Endothelial cell of umbilical vein (primary cell): ENCODE results near the gene MROH9. TPM values are rescaled to one million over a fixed set of nuclear protein-coding genes. Genes with fewer than 3 reads are reported as not detected.
"Not testable (repeated sequence)": the region's sequence is repeated elsewhere in the genome, so short reads cannot be mapped to it uniquely, and the experiment has no call there.

ENCODE experiments used
- BruUV-seq: library from RNA; stranded (reverse); fragments of 400-500 nt; replicated peaks from 2 replicates; lab custom pipeline; 2021; lab: Mats Ljungman, UMichigan
- CTCF ChIA-PET: fragments of 300-600, 350-600 bp; sonication (Branson Sonifier 250); formaldehyde crosslinking; loops from one replicate; lab custom pipeline; 2021; ENCODE audit warnings: antibody characterized with exemption, inconsistent platforms; lab: Charles Lee
- POLR2A ChIA-PET: fragments of 300-600, 350-600 bp; sonication (Branson Sonifier 250); formaldehyde crosslinking; loops from one replicate; lab custom pipeline; 2021; ENCODE audit warnings: antibody characterized with exemption, inconsistent platforms; lab: Charles Lee
- DNase-seq: peaks from one replicate; pipeline ENCODE4 v3.0.0-alpha.2; 2011; ENCODE audit warnings: low read depth, low spot score
- FAIRE-seq: peaks from 2 replicates; lab custom pipeline; 2011; peaks lifted over from hg19 to GRCh38; lab: Jason Lieb, UNC
- H2AFZ ChIP-seq: 2 replicates; pipeline ENCODE4 v1.6.0; 2012; ENCODE audit warnings: low read depth, low read length, control low read depth, inconsistent platforms
- H3K27ac ChIP-seq: 2 replicates; pipeline ENCODE4 v1.5.1; 2011; ENCODE audit warnings: low read depth, mild to moderate bottlenecking, control low read depth, low read length, moderate library complexity; ENCODE audit not compliant: insufficient read depth
- H3K27me3 ChIP-seq, 2 experiments: 2 replicates each; pipeline versions ENCODE4 v1.6.0 to v1.6.1; 2011; ENCODE audit warnings: low read length in 2 of 2, mixed read lengths in 1 of 2; ENCODE audit not compliant: control insufficient read depth in 2 of 2, insufficient read depth in 2 of 2
- H3K36me3 ChIP-seq, 2 experiments: 2 replicates in 1 of 2; 3 replicates in 1 of 2; pipeline ENCODE4 v1.5.1; 2011; ENCODE audit warnings: low read length in 2 of 2, mild to moderate bottlenecking in 1 of 2, moderate library complexity in 1 of 2; ENCODE audit not compliant: control insufficient read depth in 2 of 2, insufficient read depth in 2 of 2; ENCODE audit errors: extremely low read depth in 1 of 2
- H3K4me1 ChIP-seq: 3 replicates; pipeline ENCODE4 v1.5.1; 2011; ENCODE audit warnings: mild to moderate bottlenecking, low read length; ENCODE audit not compliant: control insufficient read depth, insufficient read depth; ENCODE audit errors: extremely low read depth
- H3K4me2 ChIP-seq: 2 replicates; pipeline ENCODE4 v1.6.1; 2011; ENCODE audit warnings: low read length, control low read depth, mixed read lengths; ENCODE audit not compliant: insufficient read depth
- H3K4me3 ChIP-seq, 3 experiments: fragments of 200-600 bp in 1 of 3; sonication (generic), shearing (Covaris generic) in 1 of 3; replicated peaks in 1 of 3; 2 replicates each; pipeline ENCODE4 v1.5.1; 2011 to 2016; ENCODE audit warnings: control low read depth in 3 of 3, low read length in 3 of 3, mild to moderate bottlenecking in 2 of 3, inconsistent platforms in 1 of 3, low read depth in 1 of 3, moderate library complexity in 1 of 3; ENCODE audit not compliant: insufficient read depth in 1 of 3
- H3K79me2 ChIP-seq: 2 replicates; pipeline ENCODE4 v1.6.0; 2012; ENCODE audit warnings: low read length, inconsistent platforms; ENCODE audit not compliant: control insufficient read depth, insufficient read depth
- H3K9ac ChIP-seq: replicated peaks from 2 replicates; pipeline ENCODE3; 2011; ENCODE audit warnings: low read length, control low read depth; ENCODE audit not compliant: insufficient read depth; ENCODE audit errors: extremely low read depth
- H3K9me1 ChIP-seq: replicated peaks from 3 replicates; pipeline ENCODE4 v1.6.0; 2011; ENCODE audit warnings: mild to moderate bottlenecking, low read length; ENCODE audit not compliant: control insufficient read depth, insufficient read depth; ENCODE audit errors: extremely low read depth
- H3K9me3 ChIP-seq: replicated peaks from 2 replicates; pipeline ENCODE4 v1.5.1; 2012; ENCODE audit warnings: low read length, inconsistent platforms; ENCODE audit not compliant: control insufficient read depth, insufficient read depth
- H4K20me1 ChIP-seq: replicated peaks from 2 replicates; pipeline ENCODE3; 2011; ENCODE audit warnings: mild to moderate bottlenecking, low read length; ENCODE audit not compliant: control insufficient read depth, insufficient read depth; ENCODE audit errors: extremely low read depth
- EZH2 ChIP-seq: IDR thresholded peaks from 2 replicates; pipeline ENCODE4 v1.6.1; 2012; ENCODE audit warnings: borderline replicate concordance, low read depth, mild to moderate bottlenecking, moderate library complexity, low read length, inconsistent platforms; ENCODE audit not compliant: severe bottlenecking
- FOS ChIP-seq: IDR thresholded peaks from 2 replicates; pipeline ENCODE4 v1.6.1; 2011; ENCODE audit warnings: mild to moderate bottlenecking, low read length, moderate library complexity, borderline replicate concordance; ENCODE audit not compliant: insufficient read depth
- GATA2 ChIP-seq: IDR thresholded peaks from 2 replicates; pipeline ENCODE4 v1.7.0; 2011; ENCODE audit warnings: low read depth, mild to moderate bottlenecking, moderate library complexity, mixed read lengths, low read length; ENCODE audit not compliant: insufficient read length, insufficient read depth
- JUN ChIP-seq: IDR thresholded peaks from 2 replicates; pipeline ENCODE4 v1.6.1; 2011; ENCODE audit warnings: borderline replicate concordance, low read depth; ENCODE audit not compliant: insufficient read length, insufficient read depth
- MYC ChIP-seq: IDR thresholded peaks from one replicate; pipeline ENCODE4 v1.6.1; 2011; ENCODE audit warnings: mild to moderate bottlenecking, low read depth, low read length
- POLR2A ChIP-seq: IDR thresholded peaks from 2 replicates; pipeline ENCODE4 v1.6.1; 2012; ENCODE audit warnings: low read depth, mild to moderate bottlenecking, control low read depth, low read length
- POLR2AphosphoS5 ChIP-seq: IDR thresholded peaks from 2 replicates; pipeline ENCODE4 v1.6.1; 2012; ENCODE audit warnings: low read depth, mild to moderate bottlenecking, control low read depth, low read length, moderate library complexity; ENCODE audit not compliant: insufficient read depth
- dilution Hi-C: fragments of 300-500 bp; cut with MboI; formaldehyde crosslinking; loops from one replicate; pipeline ENCODE4 v1.15.0; 2019; ENCODE audit warnings: low sequenced_read_pairs; ENCODE audit not compliant: extremely low pct_ligation_motif_present
- intact Hi-C: fragments of 100-400 bp; cut with micrococcal nuclease; formaldehyde crosslinking; loops from one replicate; pipeline ENCODE4 v1.10.0; 2022
- polyA plus RNA-seq, 4 experiments: library from polyadenylated mRNA; depleted of rRNA in 3 of 4; stranded (reverse) in 3 of 4; unstranded in 1 of 4; fragments of >200 nt; gene quantifications; 2 replicates each; pipeline versions ENCODE4 v1.2.1 to v1.2.3, GENCODE V29; 2011 to 2012; ENCODE audit warnings: missing spikeins in 1 of 4
- total RNA-seq: library from RNA; stranded (reverse); gene quantifications from 2 replicates; pipeline ENCODE4 v1.2.3, GENCODE V29; 2021
- TF ChIP-seq, protein P1 (sequence below), 2 donors: IDR thresholded peaks; 1 replicate in 1 of 2; 2 replicates in 1 of 2; pipeline ENCODE4 v1.5.1; 2011; ENCODE audit warnings: low read length in 2 of 2, mild to moderate bottlenecking in 2 of 2, moderate library complexity in 2 of 2, control low read depth in 1 of 2, inconsistent platforms in 1 of 2, low read depth in 1 of 2; ENCODE audit not compliant: insufficient read depth in 1 of 2; ENCODE audit errors: extremely low read depth in 1 of 2
- TF ChIP-seq, protein P2 (sequence below): IDR thresholded peaks from 2 replicates; pipeline ENCODE4 v1.6.1; 2011; ENCODE audit not compliant: insufficient read depth, insufficient read length

MROH9 gene
- total and polyA plus RNA-seq, 2 donors (not counting 3 experiments of a cell fraction or from before 2014, with no cell fraction given): not detected

DNA sequence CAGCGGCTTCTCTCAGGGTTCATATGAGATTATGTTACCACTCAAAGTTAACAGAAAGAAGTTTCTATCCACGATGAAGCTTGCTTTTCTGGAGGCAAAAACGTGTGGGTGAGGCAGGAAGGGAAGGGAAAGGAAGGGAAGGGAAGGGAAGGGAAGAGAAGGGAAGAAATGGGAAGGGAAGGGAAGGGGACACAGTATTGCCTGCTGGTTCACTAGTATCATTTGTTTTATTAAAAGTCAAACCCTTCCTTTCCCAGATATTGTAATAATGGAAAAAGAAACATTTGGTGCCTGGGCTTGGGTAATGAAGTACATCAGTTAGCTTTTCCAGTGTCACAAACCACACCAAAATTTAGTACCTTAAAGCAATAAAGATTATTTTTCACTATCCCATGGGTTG lies 18.0 kb upstream of the MROH9 start:
- POLR2A ChIA-PET: no interaction called here
- dilution Hi-C loops: no loop called here
- Histone ChIP-seq H3K27me3 (no peaks in the 10 kb centered on the region), H3K27ac (no peak overlapping the region), H3K9me1 (no peaks in the 10 kb centered on the region), H3K9me3 (no peaks in the 10 kb centered on the region), H3K9ac (no peak overlapping the region), H3K79me2 (no peaks in the 10 kb centered on the region), H3K4me2 (no peak overlapping the region), H4K20me1 (no peaks in the 10 kb centered on the region), H2AFZ (no peak overlapping the region), H3K36me3 (no peaks in the 10 kb centered on the region), H3K4me1 (no peaks in the 10 kb centered on the region), H3K4me3 (no peak overlapping the region)
- intact Hi-C loops: no loop called here
- CTCF ChIA-PET: interaction anchor here (1.0 to 1.5 kb wide), 4 partner anchors 9 to 228 kb away, joined by 4 to 8 read pairs (median 5); no protein-coding TSS in a partner anchor
- TF ChIP-seq FOS (no peak), MYC (no peak), EZH2 (no peak), POLR2AphosphoS5 (no peak), POLR2A (no peak), JUN (no peak), GATA2 (no peak)
- TF ChIP-seq, protein P1, sequence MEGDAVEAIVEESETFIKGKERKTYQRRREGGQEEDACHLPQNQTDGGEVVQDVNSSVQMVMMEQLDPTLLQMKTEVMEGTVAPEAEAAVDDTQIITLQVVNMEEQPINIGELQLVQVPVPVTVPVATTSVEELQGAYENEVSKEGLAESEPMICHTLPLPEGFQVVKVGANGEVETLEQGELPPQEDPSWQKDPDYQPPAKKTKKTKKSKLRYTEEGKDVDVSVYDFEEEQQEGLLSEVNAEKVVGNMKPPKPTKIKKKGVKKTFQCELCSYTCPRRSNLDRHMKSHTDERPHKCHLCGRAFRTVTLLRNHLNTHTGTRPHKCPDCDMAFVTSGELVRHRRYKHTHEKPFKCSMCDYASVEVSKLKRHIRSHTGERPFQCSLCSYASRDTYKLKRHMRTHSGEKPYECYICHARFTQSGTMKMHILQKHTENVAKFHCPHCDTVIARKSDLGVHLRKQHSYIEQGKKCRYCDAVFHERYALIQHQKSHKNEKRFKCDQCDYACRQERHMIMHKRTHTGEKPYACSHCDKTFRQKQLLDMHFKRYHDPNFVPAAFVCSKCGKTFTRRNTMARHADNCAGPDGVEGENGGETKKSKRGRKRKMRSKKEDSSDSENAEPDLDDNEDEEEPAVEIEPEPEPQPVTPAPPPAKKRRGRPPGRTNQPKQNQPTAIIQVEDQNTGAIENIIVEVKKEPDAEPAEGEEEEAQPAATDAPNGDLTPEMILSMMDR (IDR thresholded peaks at IDR 0.05; ENCODE audit: extremely low read depth in 1 of 2, insufficient read depth in 1 of 2, low read depth in 1 of 2, low read length in 2 of 2): no peak
- TF ChIP-seq, protein P2, sequence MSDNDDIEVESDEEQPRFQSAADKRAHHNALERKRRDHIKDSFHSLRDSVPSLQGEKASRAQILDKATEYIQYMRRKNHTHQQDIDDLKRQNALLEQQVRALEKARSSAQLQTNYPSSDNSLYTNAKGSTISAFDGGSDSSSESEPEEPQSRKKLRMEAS: no peak
- BruUV-seq: no TSS peak
- DNase-seq (no peak), FAIRE-seq (no peak)

DNA sequence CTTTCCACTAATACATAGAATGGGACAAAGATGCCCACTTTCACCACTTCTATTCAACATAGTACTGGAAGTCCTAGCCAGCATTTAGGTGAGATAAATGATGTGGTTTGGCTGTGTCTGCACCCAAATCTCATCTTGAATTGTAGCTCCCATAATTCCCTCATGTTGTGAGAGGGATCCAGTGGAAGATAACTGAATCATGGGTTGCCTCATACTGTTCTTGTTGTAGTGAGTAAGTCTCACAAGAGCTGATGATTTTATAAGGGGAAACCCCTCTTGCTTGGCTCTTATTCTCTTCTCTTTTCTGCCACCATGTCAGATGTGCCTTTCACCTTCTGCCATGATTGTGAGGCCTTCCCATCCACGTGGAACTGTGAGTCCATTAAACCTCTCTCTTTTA lies 10.7 kb upstream of the MROH9 start:
- H2AFZ ChIP-seq, H3K9me3 ChIP-seq, CTCF ChIA-PET, POLR2A ChIA-PET, H3K27me3 ChIP-seq, H3K9me1 ChIP-seq, H3K4me1 ChIP-seq, H3K27ac ChIP-seq, DNase-seq, H3K4me2 ChIP-seq, H3K9ac ChIP-seq, H3K79me2 ChIP-seq, dilution Hi-C loops, intact Hi-C loops, FAIRE-seq, H3K36me3 ChIP-seq, BruUV-seq, H4K20me1 ChIP-seq, H3K4me3 ChIP-seq: not testable (repeated sequence)
